GM23338 (cell line): Measurements from ENCODE around the gene NIM1K. TPM values are rescaled to one million over a fixed set of nuclear protein-coding genes. Genes with fewer than 3 reads are reported as not detected.

Experiments
- ATAC-seq: fragments of 200-7000 bp; cut with Tn5 transposase; 3 replicates; pipeline ENCODE4 v1.9.1; 2020
- DNase-seq: peaks from one replicate; pipeline ENCODE4 v3.0.0-alpha.2; 2015; ENCODE audit warnings: low spot score
- H2AFZ ChIP-seq: fragments of 200-600 bp; sonication (generic); 2 replicates; pipeline ENCODE4 v1.8.0; 2016; ENCODE audit warnings: antibody characterized with exemption, mild to moderate bottlenecking, moderate library complexity
- H3F3A ChIP-seq: fragments of 200-600 bp; sonication (generic); replicated peaks from 2 replicates; pipeline ENCODE4 v1.8.0; 2017; ENCODE audit warnings: antibody characterized with exemption, mixed run types, low read depth
- H3K27ac ChIP-seq: fragments of 200-600 bp; sonication (generic); 2 replicates; pipeline ENCODE4 v1.6.1; 2016; ENCODE audit warnings: low read depth
- H3K27me3 ChIP-seq: fragments of 200-600 bp; sonication (generic); 2 replicates; pipeline ENCODE4 v1.8.0; 2016; ENCODE audit warnings: mild to moderate bottlenecking, mixed run types, moderate library complexity; ENCODE audit not compliant: insufficient read depth
- H3K36me3 ChIP-seq: fragments of 200-600 bp; sonication (generic); 2 replicates; pipeline ENCODE4 v1.8.0; 2016; ENCODE audit warnings: mild to moderate bottlenecking; ENCODE audit not compliant: insufficient read depth
- H3K4me1 ChIP-seq: fragments of 200-600 bp; sonication (generic); 2 replicates; pipeline ENCODE4 v1.8.0; 2016; ENCODE audit warnings: mild to moderate bottlenecking, moderate library complexity; ENCODE audit not compliant: insufficient read depth
- H3K4me2 ChIP-seq: fragments of 200-600 bp; sonication (generic); 2 replicates; pipeline ENCODE4 v1.7.1; 2017; ENCODE audit warnings: mixed run types
- H3K4me3 ChIP-seq: fragments of 200-600 bp; sonication (generic); 2 replicates; pipeline ENCODE4 v1.6.1; 2016; ENCODE audit warnings: mixed run types
- H3K79me2 ChIP-seq: fragments of 200-600 bp; sonication (generic); replicated peaks from 2 replicates; pipeline ENCODE4 v1.8.0; 2017; ENCODE audit warnings: mild to moderate bottlenecking; ENCODE audit not compliant: insufficient read depth
- H3K9me2 ChIP-seq: fragments of 200-600 bp; sonication (generic); 2 replicates; pipeline ENCODE4 v1.8.0; 2017; ENCODE audit not compliant: insufficient read depth
- H4K20me1 ChIP-seq: fragments of 200-600 bp; sonication (generic); replicated peaks from 2 replicates; pipeline ENCODE4 v1.8.0; 2017; ENCODE audit warnings: mild to moderate bottlenecking; ENCODE audit not compliant: insufficient read depth
- H3K27ac Mint-ChIP-seq: 2 replicates; pipeline ENCODE4 v1.8.0; 2020; ENCODE audit warnings: inconsistent platforms, mild to moderate bottlenecking, moderate library complexity, mixed read lengths
- H3K27me3 Mint-ChIP-seq: 3 replicates; pipeline ENCODE4 v1.8.0; 2022; ENCODE audit warnings: low read depth, mild to moderate bottlenecking, moderate library complexity, mixed read lengths, inconsistent platforms; ENCODE audit not compliant: insufficient read depth, poor library complexity
- H3K36me3 Mint-ChIP-seq: 3 replicates; pipeline ENCODE4 v1.8.0; 2021; ENCODE audit warnings: low read depth, mild to moderate bottlenecking, inconsistent platforms, moderate library complexity, mixed read lengths
- H3K4me1 Mint-ChIP-seq: 3 replicates; pipeline ENCODE4 v1.8.0; 2020; ENCODE audit warnings: mild to moderate bottlenecking, inconsistent platforms, mixed read lengths
- H3K4me3 Mint-ChIP-seq: 3 replicates; pipeline ENCODE4 v1.8.0; 2021; ENCODE audit warnings: moderate library complexity, mild to moderate bottlenecking, inconsistent platforms, mixed read lengths
- H3K9me3 Mint-ChIP-seq: 3 replicates; pipeline ENCODE4 v1.8.0; 2020; ENCODE audit warnings: moderate library complexity, mild to moderate bottlenecking, inconsistent platforms, mixed read lengths
- CREB1 ChIP-seq: fragments of 250-450 bp; sonication (Bioruptor Pico); IDR thresholded peaks from 2 replicates; pipeline ENCODE4 v1.5.0; 2020; ENCODE audit warnings: low read depth, mild to moderate bottlenecking, moderate library complexity
- CTCF ChIP-seq, 2 experiments: fragments of 200-600 bp in 1 of 2; sonication (generic) in 1 of 2; conservative IDR thresholded peaks; 2 replicates each; pipeline versions ENCODE4 v1.5.1 to v1.6.1; 2016 to 2017; ENCODE audit warnings: antibody characterized with exemption in 2 of 2, low read depth in 2 of 2, mild to moderate bottlenecking in 2 of 2, moderate library complexity in 1 of 2
- ETS1 ChIP-seq: IDR thresholded peaks from 2 replicates; pipeline ENCODE4 v1.6.1; 2016; ENCODE audit warnings: antibody characterized with exemption
- EZH2 ChIP-seq: fragments of 200-600 bp; sonication (generic); IDR thresholded peaks from one replicate; pipeline ENCODE4 v1.8.0; 2017; ENCODE audit warnings: antibody characterized with exemption, mild to moderate bottlenecking, low read depth; ENCODE audit not compliant: unreplicated experiment
- EZH2phosphoT487 ChIP-seq: fragments of 200-600 bp; sonication (generic); IDR thresholded peaks from one replicate; pipeline ENCODE4 v1.8.1; 2018; ENCODE audit warnings: antibody characterized with exemption; ENCODE audit not compliant: unreplicated experiment
- JUNB ChIP-seq: IDR thresholded peaks from one replicate; pipeline ENCODE4 v1.6.1; 2016; ENCODE audit warnings: antibody characterized with exemption; ENCODE audit not compliant: unreplicated experiment
- NANOG ChIP-seq: IDR thresholded peaks from 2 replicates; pipeline ENCODE4 v1.6.1; 2016; ENCODE audit warnings: antibody characterized with exemption, borderline replicate concordance
- POLR2AphosphoS5 ChIP-seq: IDR thresholded peaks from 2 replicates; pipeline ENCODE4 v1.6.1; 2016; ENCODE audit warnings: antibody characterized with exemption, low read depth
- REST ChIP-seq: IDR thresholded peaks from one replicate; pipeline ENCODE4 v1.6.1; 2018; ENCODE audit warnings: antibody characterized with exemption; ENCODE audit not compliant: unreplicated experiment
- STAT1 ChIP-seq: IDR thresholded peaks from one replicate; pipeline ENCODE4 v1.6.1; 2016; ENCODE audit warnings: antibody characterized with exemption; ENCODE audit not compliant: unreplicated experiment
- ZNF114 ChIP-seq: fragments of 250-450 bp; sonication (Bioruptor Pico); IDR thresholded peaks from 2 replicates; pipeline ENCODE4 v1.5.0; 2020; ENCODE audit warnings: mild to moderate bottlenecking, moderate library complexity
- ZNF331 ChIP-seq: fragments of 250-450 bp; sonication (Bioruptor Pico); IDR thresholded peaks from 2 replicates; pipeline ENCODE4 v1.5.0; 2020; ENCODE audit warnings: low read depth, mild to moderate bottlenecking, moderate library complexity
- ZNF462 ChIP-seq: fragments of 250-450 bp; sonication (Bioruptor Pico); IDR thresholded peaks from 2 replicates; pipeline ENCODE4 v1.5.0; 2020; ENCODE audit warnings: mild to moderate bottlenecking, moderate library complexity
- polyA plus RNA-seq: library from polyadenylated mRNA; unstranded; fragments of >200 nt; fragmentation: Nextera tagmentation; extraction: Ambion mirVana; gene quantifications from 2 replicates; pipeline ENCODE4 v1.2.1, GENCODE V29; 2016
- total RNA-seq: library from RNA; depleted of rRNA; stranded (reverse); fragments of >200 nt; shearing (Covaris generic); gene quantifications from 2 replicates; pipeline ENCODE4 v1.2.3, GENCODE V29; 2014

Gene NIM1K
- total and polyA plus RNA-seq, 2 experiments from 2014 or later, result not detected

GRCh38 chr5:43165323-43165722, 26.7 kb upstream of the NIM1K start:
- Mint-ChIP-seq H3K27ac (no peak overlapping the region), H3K36me3 (peaks cover 42% of the 10 kb centered on the region), H3K4me3 (no peak overlapping the region), H3K27me3 (no peaks in the 10 kb centered on the region), H3K9me3 (no peaks in the 10 kb centered on the region), H3K4me1 (peaks cover 7% of the 10 kb centered on the region; the same call in 2 of the 3 replicates)
- DNase-seq (no peak), ATAC-seq (no peak)
- Histone ChIP-seq H2AFZ (no peak overlapping the region), H3K4me2 (no peak overlapping the region), H3K27me3 (no peaks in the 10 kb centered on the region), H3F3A (no peaks in the 10 kb centered on the region), H4K20me1 (peaks cover 8% of the 10 kb centered on the region; the same call in 1 of the 2 replicates), H3K36me3 (peaks cover 21% of the 10 kb centered on the region), H3K4me1 (no peaks in the 10 kb centered on the region), H3K79me2 (0 out of 2 replicates have a peak, but pooled peaks cover 3% of the 10 kb centered on the region), H3K27ac (no peak overlapping the region; the same call in 1 of the 2 replicates), H3K9me2 (no peaks in the 10 kb centered on the region), H3K4me3 (no peak overlapping the region)
- TF ChIP-seq ZNF114 (CRISPR knock-in tag) (no peak), STAT1 (no peak), NANOG (no peak), EZH2phosphoT487 (no peak), CREB1 (CRISPR knock-in tag) (no peak), POLR2AphosphoS5 (no peak), JUNB (no peak), EZH2 (no peak), CTCF (conservative IDR thresholded peaks at IDR 0.05; ENCODE audit: low read depth in 2 of 2) (no peak), REST (no peak), ZNF331 (CRISPR knock-in tag) (no peak), ETS1 (no peak), ZNF462 (CRISPR knock-in tag) (no peak)
